Mesenchymal stem cell (in vitro differentiated cells and primary cell): Measurements from ENCODE around the gene CISTR.

ENCODE experiments used
- DNase-seq: peaks from one replicate; pipeline ENCODE4 v3.0.0-alpha.2; 2013
- H2AFZ ChIP-seq: one replicate; pipeline ENCODE4 v1.6.1; 2013; ENCODE audit warnings: low read depth, mild to moderate bottlenecking, control low read depth, inconsistent platforms, low read length, moderate library complexity
- H2AK5ac ChIP-seq: 2 replicates; pipeline ENCODE4 v1.6.1; 2013; ENCODE audit warnings: low read length, moderate library complexity, mild to moderate bottlenecking, inconsistent platforms; ENCODE audit not compliant: severe bottlenecking
- H2BK120ac ChIP-seq: one replicate; pipeline ENCODE4 v1.6.1; 2013; ENCODE audit warnings: low read depth, mild to moderate bottlenecking, inconsistent platforms, low read length, moderate library complexity
- H2BK12ac ChIP-seq, 2 experiments: one replicate each; pipeline ENCODE4 v1.6.1; 2013; ENCODE audit warnings: inconsistent platforms in 2 of 2, low read length in 2 of 2, mild to moderate bottlenecking in 2 of 2, moderate library complexity in 2 of 2, control low read depth in 1 of 2
- H2BK15ac ChIP-seq: one replicate; pipeline ENCODE4 v1.6.1; 2013; ENCODE audit warnings: mild to moderate bottlenecking, low read depth, inconsistent platforms; ENCODE audit not compliant: poor library complexity, severe bottlenecking
- H2BK5ac ChIP-seq: 2 replicates; pipeline ENCODE4 v1.6.1; 2013; ENCODE audit warnings: low read depth, mild to moderate bottlenecking, low read length, control low read depth, inconsistent platforms; ENCODE audit not compliant: poor library complexity, severe bottlenecking
- H3K14ac ChIP-seq, 2 experiments: one replicate each; pipeline ENCODE4 v1.6.1; 2013; ENCODE audit warnings: inconsistent platforms in 2 of 2, low read length in 2 of 2, control low read depth in 1 of 2, mild to moderate bottlenecking in 1 of 2, moderate library complexity in 1 of 2
- H3K18ac ChIP-seq, 2 experiments: one replicate each; pipeline ENCODE4 v1.6.1; 2013; ENCODE audit warnings: inconsistent platforms in 2 of 2, low read length in 2 of 2, control low read depth in 1 of 2, low read depth in 1 of 2, mild to moderate bottlenecking in 1 of 2
- H3K23ac ChIP-seq, 2 experiments: one replicate each; pipeline ENCODE4 v1.6.1; 2013; ENCODE audit warnings: inconsistent platforms in 2 of 2, low read length in 2 of 2, mild to moderate bottlenecking in 2 of 2, moderate library complexity in 2 of 2, control low read depth in 1 of 2
- H3K27ac ChIP-seq: 2 replicates; pipeline ENCODE4 v1.5.1; 2013; ENCODE audit warnings: mild to moderate bottlenecking, moderate library complexity, low read length, control low read depth, inconsistent platforms; ENCODE audit not compliant: poor library complexity, severe bottlenecking
- H3K27me3 ChIP-seq, 2 experiments: 2 replicates each; pipeline versions ENCODE4 v1.6.1 to v1.7.0; 2013; ENCODE audit warnings: low read length in 2 of 2, mild to moderate bottlenecking in 2 of 2, moderate library complexity in 2 of 2, control low read depth in 1 of 2, inconsistent platforms in 1 of 2; ENCODE audit not compliant: control insufficient read depth in 1 of 2, insufficient read depth in 1 of 2
- H3K36me3 ChIP-seq, 2 experiments: 2 replicates each; pipeline versions ENCODE4 v1.6.1 to v1.7.0; 2013; ENCODE audit warnings: low read length in 2 of 2, control low read depth in 1 of 2, inconsistent platforms in 1 of 2, low read depth in 1 of 2, mild to moderate bottlenecking in 1 of 2; ENCODE audit not compliant: insufficient read depth in 2 of 2, control insufficient read depth in 1 of 2
- H3K4ac ChIP-seq, 2 experiments: one replicate each; pipeline ENCODE4 v1.6.1; 2013; ENCODE audit warnings: inconsistent platforms in 2 of 2, low read length in 2 of 2, mild to moderate bottlenecking in 2 of 2, moderate library complexity in 2 of 2, control low read depth in 1 of 2, low read depth in 1 of 2
- H3K4me1 ChIP-seq: 2 replicates; pipeline ENCODE4 v1.6.1; 2013; ENCODE audit warnings: low read depth, low read length, control low read depth; ENCODE audit not compliant: control insufficient read depth, insufficient read depth
- H3K4me2 ChIP-seq: 2 replicates; pipeline ENCODE4 v1.6.1; 2013; ENCODE audit warnings: low read length, mild to moderate bottlenecking, inconsistent platforms; ENCODE audit not compliant: poor library complexity, severe bottlenecking
- H3K4me3 ChIP-seq, 2 experiments: 2 replicates each; pipeline versions ENCODE4 v1.5.1 to v1.7.0; 2013; ENCODE audit warnings: low read length in 2 of 2, mild to moderate bottlenecking in 2 of 2, control low read depth in 1 of 2, low read depth in 1 of 2; ENCODE audit not compliant: insufficient read depth in 1 of 2
- H3K79me1 ChIP-seq: replicated peaks from 2 replicates; pipeline ENCODE4 v1.6.1; 2013; ENCODE audit warnings: mild to moderate bottlenecking, control low read depth, low read length, inconsistent platforms; ENCODE audit not compliant: poor library complexity, severe bottlenecking
- H3K9ac ChIP-seq: 2 replicates; pipeline ENCODE4 v1.7.0; 2013; ENCODE audit warnings: mild to moderate bottlenecking, low read length, moderate library complexity
- H3K9me3 ChIP-seq: 2 replicates; pipeline ENCODE4 v1.7.0; 2013; ENCODE audit warnings: mild to moderate bottlenecking, low read length; ENCODE audit not compliant: control insufficient read depth
- H4K8ac ChIP-seq: one replicate; pipeline ENCODE4 v1.6.1; 2013; ENCODE audit warnings: inconsistent platforms, mild to moderate bottlenecking, low read length, moderate library complexity
- H4K91ac ChIP-seq: one replicate; pipeline ENCODE4 v1.6.1; 2013; ENCODE audit warnings: mild to moderate bottlenecking, low read length, inconsistent platforms
- WGBS: methylation state at CpG from one replicate; pipeline ENCODE4 v1.1.7; 2013; ENCODE audit warnings: mixed read lengths; 5-methylcytosine and 5-hydroxymethylcytosine counted together

Gene CISTR

GRCh38 chr12:53727310-53728041 is 24.3 kb downstream of the CISTR start, which contains the start of gene CALCOCO1:
Gene CALCOCO1 (minus strand): TSS chr12:53727452. CDS start chr12:53725242, 2,210 bp downstream.
- Histone ChIP-seq H3K9me3 (no peaks in the 10 kb centered on the region), H3K23ac (peak within 1 kb of the TSS in 1 of 2 experiments; percentile 77), H3K4me3 (peak within 1 kb of the TSS; percentile 63 to 98), H4K8ac (peak within 1 kb of the TSS; percentile 74), H2AFZ (peak within 1 kb of the TSS; percentile 97), H3K4ac (peak within 1 kb of the TSS; percentile 13 to 64), H3K4me1 (peaks cover 4% of the 10 kb centered on the region), H2BK12ac (no peak within 1 kb of the TSS), H3K27me3 (peaks cover 0 to 4% of the 10 kb centered on the region in 2 experiments), H2BK5ac (no peak within 1 kb of the TSS), H3K18ac (peak within 1 kb of the TSS; percentile 69 to 87), H3K36me3 (peaks cover 21 to 32% of the 10 kb centered on the region in 2 experiments), H3K27ac (no peak within 1 kb of the TSS), H3K9ac (peak within 1 kb of the TSS; percentile 95), H2BK15ac (no peak within 1 kb of the TSS), H3K79me1 (peaks cover 24% of the 10 kb centered on the region), H4K91ac (peak within 1 kb of the TSS; percentile 18), H3K14ac (peak within 1 kb of the TSS in 1 of 2 experiments; percentile 58), H2AK5ac (peak within 1 kb of the TSS; percentile 14), H2BK120ac (no peak within 1 kb of the TSS), H3K4me2 (peak within 1 kb of the TSS; percentile 88)
- DNase-seq, result peak; percentile 98
- under 1% methylated on average over 32 of the region's 38 CpGs for WGBS

- DNase-seq, result peak; percentile 48
- Histone ChIP-seq H3K9ac (peak overlapping the region; percentile 95), H3K4me2 (peak overlapping the region; percentile 88), H3K27me3 (peaks cover 0 to 4% of the 10 kb centered on the region in 2 experiments), H2BK15ac (no peak overlapping the region), H3K27ac (no peak overlapping the region), H4K91ac (no peak overlapping the region), H3K14ac (no peak overlapping the region), H3K4ac (peak overlapping the region in 1 of 2 experiments; percentile 13), H3K18ac (peak overlapping the region in 1 of 2 experiments; percentile 28), H3K9me3 (no peaks in the 10 kb centered on the region), H3K4me1 (peaks cover 4% of the 10 kb centered on the region), H2AK5ac (no peak overlapping the region), H2BK12ac (no peak overlapping the region), H4K8ac (no peak overlapping the region), H2AFZ (peak overlapping the region; percentile 87), H3K4me3 (peak overlapping the region; percentile 63 to 98), H3K23ac (no peak overlapping the region), H2BK120ac (no peak overlapping the region), H3K79me1 (peaks cover 24% of the 10 kb centered on the region), H2BK5ac (no peak overlapping the region), H3K36me3 (peaks cover 27 to 38% of the 10 kb centered on the region in 2 experiments)
- 5% methylated on average over 6 of the region's 15 CpGs for WGBS
These were observed 24.9 kb downstream of the CISTR start for GRCh38 chr12:53726946-53727309.

GRCh38 chr12:53726341-53726740 is 25.4 kb downstream of the CISTR start:
- no peaks in the 10 kb centered on the region for H3K27me3 ChIP-seq
- H2BK15ac ChIP-seq, result no peak overlapping the region
- H2BK12ac ChIP-seq, result no peak overlapping the region
- no peak overlapping the region for H2BK120ac ChIP-seq
- peaks cover 4% of the 10 kb centered on the region for H3K4me1 ChIP-seq
- H4K8ac ChIP-seq, result no peak overlapping the region
- no peak for DNase-seq
- no peak overlapping the region for H2AK5ac ChIP-seq
- peak overlapping the region; percentile 95 for H3K9ac ChIP-seq
- H3K27ac ChIP-seq, result no peak overlapping the region
- no peak overlapping the region for H2BK5ac ChIP-seq
- H3K4ac ChIP-seq, result no peak overlapping the region
- peaks cover 24% of the 10 kb centered on the region for H3K79me1 ChIP-seq
- peak overlapping the region in 1 of 2 experiments; percentile 98 for H3K4me3 ChIP-seq
- no peak overlapping the region for H2AFZ ChIP-seq
- no peak overlapping the region for H3K18ac ChIP-seq
- H3K23ac ChIP-seq, result no peak overlapping the region
- H3K4me2 ChIP-seq, result peak overlapping the region; percentile 29
- WGBS, result 84% methylated on average over 2 of the region's 2 CpGs
- no peak overlapping the region for H3K14ac ChIP-seq
- no peak overlapping the region for H4K91ac ChIP-seq
- peaks cover 31 to 44% of the 10 kb centered on the region in 2 experiments for H3K36me3 ChIP-seq
- no peaks in the 10 kb centered on the region for H3K9me3 ChIP-seq

GRCh38 chr12:53725824-53726223 is 26.0 kb downstream of the CISTR start:
- Histone ChIP-seq H3K79me1 (peaks cover 24% of the 10 kb centered on the region), H4K91ac (no peak overlapping the region), H3K14ac (no peak overlapping the region), H3K4me1 (peaks cover 4% of the 10 kb centered on the region), H3K27ac (no peak overlapping the region), H3K36me3 (peaks cover 34 to 49% of the 10 kb centered on the region in 2 experiments), H3K4ac (no peak overlapping the region), H2AFZ (no peak overlapping the region), H2BK5ac (no peak overlapping the region), H3K18ac (no peak overlapping the region), H3K4me3 (peak overlapping the region in 1 of 2 experiments; percentile 98), H3K4me2 (peak overlapping the region; percentile 25), H2BK12ac (no peak overlapping the region), H2AK5ac (no peak overlapping the region), H2BK15ac (no peak overlapping the region), H2BK120ac (no peak overlapping the region), H3K23ac (no peak overlapping the region), H4K8ac (no peak overlapping the region), H3K9me3 (no peaks in the 10 kb centered on the region), H3K9ac (peak overlapping the region; percentile 95), H3K27me3 (no peaks in the 10 kb centered on the region)
- 41% methylated on average over 3 of the region's 4 CpGs for WGBS
- DNase-seq, result no peak
